Colon (tissue), 2 donors: ENCODE measurements around the gene AFF3.
"Not testable (repeated sequence)": the region's sequence is repeated elsewhere in the genome, so short reads cannot be mapped to it uniquely, and the experiment has no call there.

Source experiments
- FAIRE-seq: peaks from 2 replicates; lab custom pipeline; 2012; peaks lifted over from hg19 to GRCh38; lab: Jason Lieb, UNC
- donor health status: control.
- donor health status: control.

AFF3 gene

GRCh38 chr2:99933491-99933890, 208.9 kb downstream of the AFF3 start:
- not testable (repeated sequence) for FAIRE-seq

DNA sequence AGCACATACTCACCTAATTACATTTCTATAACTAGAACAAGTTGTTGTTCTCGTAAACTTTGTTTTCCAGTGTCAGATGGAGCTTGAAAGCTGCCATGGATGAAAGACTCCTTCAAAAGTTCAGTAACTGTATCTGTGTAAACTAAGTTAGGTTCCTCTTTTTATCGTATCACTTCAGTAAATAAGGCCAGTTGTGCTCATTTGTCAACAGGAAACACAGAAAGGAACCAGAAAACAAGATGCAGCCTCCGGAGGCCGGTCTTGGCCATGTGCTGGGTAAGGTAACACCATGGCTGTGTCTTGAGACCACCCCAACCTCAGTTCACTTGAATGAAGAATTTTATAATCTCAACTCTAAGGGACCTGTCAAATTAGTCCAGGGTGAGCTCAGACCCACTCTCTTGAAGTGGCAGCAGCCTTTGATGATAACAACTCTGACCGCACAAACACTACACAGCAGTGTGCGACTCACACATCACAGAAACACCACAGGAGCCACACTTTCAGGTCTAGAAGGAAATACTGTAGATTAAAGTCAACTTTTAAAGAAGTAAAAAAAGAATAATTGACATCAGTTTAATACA, 213.8 kb downstream of the AFF3 start:
- no peak for FAIRE-seq

DNA sequence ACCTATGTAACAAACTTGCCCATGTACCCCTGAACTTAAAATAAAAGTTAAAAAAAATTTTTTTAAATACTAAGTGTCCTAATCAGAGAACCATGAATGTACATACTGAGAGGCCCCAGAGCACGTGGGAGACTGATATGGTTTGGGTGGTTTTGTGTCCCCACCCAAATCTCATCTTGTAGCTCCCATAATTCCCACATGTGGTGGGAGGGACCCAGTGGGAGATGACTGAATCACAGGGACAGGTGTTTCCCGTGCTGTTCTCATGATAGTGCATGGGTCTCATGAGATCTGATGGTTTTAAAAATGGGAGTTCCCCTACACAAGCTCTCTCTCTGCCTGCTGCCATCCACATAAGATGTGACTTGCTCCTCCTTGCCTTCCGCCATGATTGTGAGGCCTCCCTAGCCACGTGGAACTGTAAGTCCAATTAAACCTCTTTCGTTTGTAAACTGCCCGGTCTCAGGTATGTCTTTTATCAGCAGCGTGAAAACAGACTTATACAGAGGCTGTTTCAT, 214.6 kb downstream of the AFF3 start:
- FAIRE-seq: not testable (repeated sequence)

DNA sequence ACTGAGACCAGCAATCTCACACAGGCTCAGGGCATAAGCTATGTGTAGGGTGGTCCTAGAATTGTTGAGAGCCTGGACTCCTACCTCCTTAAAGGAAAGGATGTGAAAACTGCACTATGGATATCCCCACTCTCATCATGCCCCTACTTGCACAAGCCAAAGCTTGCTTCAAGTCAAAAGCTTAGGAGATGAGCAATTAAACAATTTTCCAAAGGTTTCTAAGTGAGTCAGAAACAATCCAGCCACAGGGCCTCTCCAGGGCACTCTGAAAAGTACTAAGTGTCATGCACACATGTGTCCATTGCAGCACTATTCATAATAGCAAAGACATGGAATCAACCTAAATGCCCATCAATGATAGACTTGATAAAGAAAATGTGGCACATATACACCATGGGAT, 215.4 kb downstream of the AFF3 start:
- no peak for FAIRE-seq

GRCh38 chr2:99925960-99926359, 216.4 kb downstream of the AFF3 start:
- FAIRE-seq: no peak

DNA sequence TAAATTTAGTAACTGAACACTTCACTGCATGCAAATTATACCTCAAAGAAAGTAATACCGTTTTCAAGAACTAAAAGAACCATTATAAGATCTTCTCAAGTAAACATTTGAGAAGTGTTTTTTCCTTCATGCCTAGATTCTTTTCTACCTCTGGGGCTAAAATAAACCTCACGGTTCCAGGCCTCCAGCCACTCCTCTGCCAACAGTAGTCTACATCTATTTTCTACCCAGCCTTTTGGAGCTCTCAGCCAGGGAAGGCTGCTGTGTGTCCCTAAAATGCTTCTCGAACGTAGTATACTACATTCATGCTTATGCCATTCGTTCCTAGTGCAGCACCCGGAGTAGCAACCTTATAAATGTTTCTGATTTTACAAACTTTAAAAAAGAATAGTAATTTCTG, 219.7 kb downstream of the AFF3 start:
- no peak for FAIRE-seq

- FAIRE-seq: no peak
These were observed 220.5 kb downstream of the AFF3 start for GRCh38 chr2:99921903-99922302.

- no peak for FAIRE-seq
These were observed 224.0 kb downstream of the AFF3 start for GRCh38 chr2:99918389-99918788.

GRCh38 chr2:99915108-99915675, 227.2 kb downstream of the AFF3 start:
- no peak for FAIRE-seq

DNA sequence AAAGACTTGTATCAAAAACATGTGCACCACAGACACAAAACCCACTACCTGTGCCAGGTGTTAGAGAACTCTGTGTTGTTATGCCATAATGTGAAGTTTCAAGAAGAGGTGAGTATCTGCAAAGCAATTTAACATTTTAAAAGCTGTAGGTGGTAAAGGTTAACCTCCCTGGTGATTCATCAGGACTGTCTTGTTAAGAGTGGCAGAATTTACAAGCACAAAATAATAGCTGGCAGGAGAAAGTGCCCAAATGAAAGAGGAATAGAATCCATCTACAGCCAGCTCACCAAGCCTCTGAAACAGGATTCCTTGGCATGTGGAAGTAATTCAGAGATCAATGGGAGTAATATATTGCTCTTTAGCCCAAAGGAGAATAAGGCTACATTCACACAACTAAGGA, 230.7 kb downstream of the AFF3 start:
- FAIRE-seq: no peak

GRCh38 chr2:99910902-99911301, 231.5 kb downstream of the AFF3 start:
- FAIRE-seq: no peak

DNA sequence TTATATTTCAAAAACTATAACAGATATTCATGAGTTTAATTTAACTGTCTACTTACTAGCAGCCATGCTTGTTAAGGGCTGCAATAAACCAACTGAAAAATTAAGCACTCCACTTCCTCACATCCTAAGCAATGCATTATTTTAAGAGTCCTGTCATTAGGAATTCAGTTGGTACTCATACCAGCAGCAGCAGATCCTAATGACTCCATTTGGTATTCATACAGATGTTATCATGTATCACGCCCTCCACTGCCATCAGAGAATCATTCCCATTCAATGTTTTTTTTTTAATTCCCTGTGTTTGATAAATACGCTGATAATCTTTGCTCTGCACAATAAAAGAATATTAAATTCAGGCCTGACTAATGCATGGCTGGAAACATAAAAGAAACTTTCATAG, 236.8 kb downstream of the AFF3 start:
- FAIRE-seq: no peak

GRCh38 chr2:99905025-99905424, 237.4 kb downstream of the AFF3 start:
- FAIRE-seq: no peak

GRCh38 chr2:99903981-99904380, 238.4 kb downstream of the AFF3 start:
- FAIRE-seq: no peak

DNA sequence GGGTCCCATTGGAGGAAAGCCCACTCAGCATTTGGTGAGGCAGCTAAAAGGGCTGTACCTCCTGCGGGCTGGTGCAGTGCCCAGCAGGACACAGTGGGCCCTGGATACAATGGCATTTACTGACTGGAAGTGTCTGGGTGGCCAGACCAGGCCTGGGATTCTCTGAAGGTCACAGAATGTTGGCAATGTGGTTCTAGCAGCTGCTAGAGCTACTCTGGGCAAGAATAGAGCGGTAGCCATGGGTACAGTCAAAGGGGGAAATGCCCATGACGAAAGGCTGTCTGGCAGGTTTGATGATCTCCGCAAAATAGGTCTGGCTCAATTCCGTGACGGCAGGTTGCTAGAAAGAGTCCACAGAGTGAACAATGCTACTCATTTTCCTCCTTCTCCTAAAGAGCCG, 241.8 kb downstream of the AFF3 start:
- FAIRE-seq: no peak

DNA sequence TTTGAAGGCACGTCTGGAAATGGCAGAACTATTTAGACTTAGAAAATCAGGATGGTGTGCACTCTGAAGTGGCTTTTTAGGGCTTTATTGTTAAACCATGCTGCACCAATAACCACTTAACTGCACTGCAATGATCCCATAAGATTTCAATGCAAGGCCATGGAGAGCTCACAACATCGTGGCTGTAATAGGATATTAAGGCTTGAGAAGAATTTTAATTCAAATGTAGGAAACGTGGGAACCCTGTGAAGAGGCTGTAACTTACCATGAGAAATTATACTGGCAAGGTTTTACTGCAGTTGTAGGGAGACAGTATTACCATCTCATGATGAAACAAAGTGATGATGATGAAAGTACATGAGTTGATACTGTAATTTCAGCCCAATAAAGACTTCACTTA, 242.5 kb downstream of the AFF3 start:
- FAIRE-seq: no peak

DNA sequence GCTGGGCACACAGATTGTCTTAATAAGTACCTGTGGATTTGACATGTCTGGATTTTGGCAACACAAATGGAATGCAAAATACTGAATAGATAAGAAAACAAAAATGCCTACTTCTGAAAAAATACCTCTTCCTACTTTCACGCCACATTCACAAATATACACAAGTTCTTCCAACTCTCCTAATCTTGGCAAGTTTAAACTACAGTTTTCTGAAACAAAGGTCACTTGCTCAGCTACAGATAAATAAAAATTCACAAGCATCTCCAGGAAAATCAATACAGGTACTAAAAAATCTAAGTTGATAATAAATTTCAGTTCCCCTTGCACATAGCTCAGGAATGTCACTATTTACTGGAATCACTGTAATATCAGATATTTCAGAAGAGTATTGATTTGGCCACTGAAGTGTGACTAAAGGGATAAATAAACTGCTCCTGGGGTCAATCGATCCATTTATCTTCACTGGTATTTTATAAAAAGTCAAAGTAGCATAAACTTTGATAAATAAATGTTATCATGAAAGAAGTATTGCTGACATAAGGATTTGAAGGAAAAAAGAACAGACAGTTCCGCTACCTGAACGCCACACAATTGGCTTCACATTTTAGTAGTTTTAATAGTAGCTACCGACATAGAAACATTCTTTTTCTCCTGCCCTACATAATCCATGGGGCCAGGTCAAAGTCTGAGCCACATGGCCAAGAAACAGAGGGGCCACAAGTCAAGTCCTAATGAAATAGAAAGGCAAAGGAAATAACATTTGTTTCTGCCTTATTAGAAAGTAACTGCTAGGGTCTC, 243.1 kb downstream of the AFF3 start:
- no peak for FAIRE-seq

DNA sequence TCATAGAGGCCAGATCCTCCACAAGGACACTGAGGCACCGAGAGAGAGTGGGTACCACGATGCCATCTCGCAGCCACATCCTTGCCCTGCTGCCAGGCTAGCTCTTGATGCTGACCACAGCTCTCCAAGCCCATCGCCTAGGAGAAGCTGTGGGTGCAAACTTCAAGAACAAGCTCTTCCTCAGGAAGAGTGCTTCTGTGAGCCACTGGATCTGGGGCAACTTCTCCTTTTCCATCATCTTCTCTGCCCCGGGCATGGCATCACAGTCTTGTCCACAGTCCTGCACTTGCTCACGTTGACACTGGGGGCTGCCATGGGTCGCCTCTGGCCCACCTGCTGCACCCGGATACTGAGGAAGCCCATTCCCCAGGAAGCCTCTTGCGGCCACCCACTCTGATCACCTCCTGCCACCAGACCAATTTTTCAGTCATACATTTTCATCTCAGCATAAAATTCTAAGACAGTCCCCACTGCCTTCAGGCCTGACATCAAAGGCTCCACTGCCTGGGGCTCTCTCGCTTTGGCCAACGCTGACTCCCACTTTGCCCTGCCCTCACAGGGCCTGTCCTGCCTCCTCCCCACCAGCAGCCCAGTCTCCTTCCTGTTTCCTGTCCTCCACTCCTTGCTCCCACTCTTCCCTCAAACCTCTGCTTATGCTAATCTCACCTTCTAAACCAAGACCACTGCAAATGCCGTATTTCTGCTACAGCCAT, 243.9 kb downstream of the AFF3 start:
- FAIRE-seq: no peak

DNA sequence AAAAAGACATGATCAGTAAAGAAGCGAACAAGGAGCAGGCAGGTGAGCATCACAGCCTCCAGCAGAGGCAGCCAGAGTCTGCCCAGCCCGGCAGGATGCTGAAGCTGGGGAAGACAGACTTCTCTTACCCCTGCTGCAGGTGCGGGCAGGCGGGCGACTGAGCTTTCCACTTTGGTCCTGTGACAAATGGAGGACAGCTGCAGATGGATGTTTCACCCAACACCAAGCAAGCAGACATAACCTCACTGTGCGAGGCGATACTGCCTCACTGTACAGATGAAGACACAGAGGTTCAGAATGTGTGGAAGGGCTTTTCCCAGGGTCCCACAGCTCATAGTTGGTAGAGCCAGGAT, 251.0 kb downstream of the AFF3 start:
- no peak for FAIRE-seq

GRCh38 chr2:99890568-99891427, 251.6 kb downstream of the AFF3 start:
- no peak for FAIRE-seq

DNA sequence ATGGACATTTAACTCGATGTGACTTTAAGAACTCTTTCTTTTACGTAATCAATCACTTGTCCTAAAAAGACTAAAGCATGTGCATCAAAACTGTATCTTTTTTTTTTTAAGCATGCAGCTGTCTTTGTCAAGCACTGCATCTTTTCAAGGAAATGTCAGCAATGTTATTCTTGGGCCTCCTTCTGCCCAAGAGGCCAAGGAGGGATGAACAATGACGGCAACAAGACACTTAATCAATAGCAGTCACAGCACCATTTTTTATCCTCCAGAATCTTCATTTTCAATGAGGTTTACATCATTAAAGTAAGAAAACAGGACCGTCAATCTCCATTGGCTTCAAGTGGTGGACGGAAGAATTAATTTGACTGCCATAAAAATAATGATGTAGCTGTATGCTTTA, 253.8 kb downstream of the AFF3 start:
- FAIRE-seq: no peak

GRCh38 chr2:99886418-99886817, 256.0 kb downstream of the AFF3 start:
- FAIRE-seq: no peak
